HG03135 (cell line): ENCODE results near the gene FAM53B.
A peak's percentile ranks its signal among the peaks of the same experiment; 100 is the strongest.
"Not testable (repeated sequence)": the region's sequence is repeated elsewhere in the genome, so short reads cannot be mapped to it uniquely, and the experiment has no call there.

Experiments used
- ATAC-seq: cut with Tn5 transposase; IDR thresholded peaks from one replicate; pipeline ENCODE4 v1.9.1; 2021; ENCODE audit warnings: mild to moderate bottlenecking, moderate library complexity; ENCODE audit not compliant: unreplicated experiment

FAM53B gene

GRCh38 chr10:124744102-124745050, at the start of gene FAM53B:
Gene FAM53B (minus strand): TSS chr10:124744378. CDS start chr10:124706713, 37,665 bp downstream.
- peak; percentile 66 for ATAC-seq

- no peak for ATAC-seq
Observed at GRCh38 chr10:124792998-124793352, 48.8 kb upstream of the FAM53B start.

GRCh38 chr10:124791547-124792348, 47.6 kb upstream of the FAM53B start, which contains the start of gene EEF1AKMT2:
Gene EEF1AKMT2 (minus strand): TSS chr10:124791887. CDS start chr10:124791833, 54 bp downstream.
- peak; percentile 93 for ATAC-seq

GRCh38 chr10:124782900-124783299, 38.7 kb upstream of the FAM53B start:
- ATAC-seq = not testable (repeated sequence)

- no peak for ATAC-seq
Observed at GRCh38 chr10:124768791-124769190, 24.6 kb upstream of the FAM53B start.

GRCh38 chr10:124765256-124765655, 21.1 kb upstream of the FAM53B start:
- ATAC-seq = no peak

GRCh38 chr10:124763267-124763666, 19.1 kb upstream of the FAM53B start:
- ATAC-seq = no peak

- no peak for ATAC-seq
Observed at GRCh38 chr10:124762281-124762680, 18.1 kb upstream of the FAM53B start.

- ATAC-seq = no peak
Observed at GRCh38 chr10:124756156-124756903, 12.2 kb upstream of the FAM53B start.

GRCh38 chr10:124755581-124755980, 11.4 kb upstream of the FAM53B start:
- ATAC-seq = no peak

GRCh38 chr10:124754227-124754626, 10.0 kb upstream of the FAM53B start:
- no peak for ATAC-seq

- no peak for ATAC-seq
Observed at GRCh38 chr10:124748953-124749645, 4.9 kb upstream of the FAM53B start.

- ATAC-seq = no peak
Observed at GRCh38 chr10:124748166-124748565, 4.0 kb upstream of the FAM53B start.

GRCh38 chr10:124747745-124748144, 3.6 kb upstream of the FAM53B start:
- ATAC-seq = no peak

GRCh38 chr10:124746992-124747391, 2.8 kb upstream of the FAM53B start:
- no peak for ATAC-seq

GRCh38 chr10:124746447-124746846, 2.3 kb upstream of the FAM53B start:
- not testable (repeated sequence) for ATAC-seq

- ATAC-seq = no peak
Observed at GRCh38 chr10:124745673-124746072, 1.5 kb upstream of the FAM53B start.

- ATAC-seq = no peak
Observed at GRCh38 chr10:124745252-124745651, 1.1 kb upstream of the FAM53B start.

GRCh38 chr10:124743191-124744101, 732 bp downstream of the FAM53B start:
- ATAC-seq = peak; percentile 17
